Ishikawa (cell line): Measurements from ENCODE around the gene MEGF9.
A peak's percentile ranks its signal among the peaks of the same experiment; 100 is the strongest.

Experiments used
- CEBPB ChIP-seq: IDR thresholded peaks from 2 replicates; pipeline ENCODE4 v1.6.1; 2012
- CREB1 ChIP-seq: IDR thresholded peaks from 2 replicates; pipeline ENCODE4 v1.6.1; 2012; ENCODE audit warnings: low read depth
- EGR1 ChIP-seq: IDR thresholded peaks from 2 replicates; pipeline ENCODE4 v1.6.1; 2012
- EP300 ChIP-seq: IDR thresholded peaks from 2 replicates; pipeline ENCODE4 v1.6.1; 2012; ENCODE audit warnings: borderline replicate concordance
- FOXM1 ChIP-seq: IDR thresholded peaks from 2 replicates; pipeline ENCODE4 v1.6.1; 2012; ENCODE audit warnings: low read depth, borderline replicate concordance
- NFIC ChIP-seq: IDR thresholded peaks from 2 replicates; pipeline ENCODE4 v1.6.1; 2012
- RAD21 ChIP-seq: IDR thresholded peaks from 2 replicates; pipeline ENCODE4 v1.6.1; 2012; ENCODE audit warnings: low read depth
- REST ChIP-seq: IDR thresholded peaks from 2 replicates; pipeline ENCODE4 v1.6.1; 2012; ENCODE audit warnings: low read depth, mild to moderate bottlenecking
- TAF1 ChIP-seq: IDR thresholded peaks from 2 replicates; pipeline ENCODE4 v1.6.1; 2012; ENCODE audit warnings: low read depth, mild to moderate bottlenecking
- TCF12 ChIP-seq: IDR thresholded peaks from 2 replicates; pipeline ENCODE4 v1.6.1; 2012; ENCODE audit warnings: low read depth
- TEAD4 ChIP-seq: IDR thresholded peaks from 2 replicates; pipeline ENCODE4 v1.6.1; 2012
- YY1 ChIP-seq: IDR thresholded peaks from 2 replicates; pipeline ENCODE4 v1.6.1; 2012; ENCODE audit warnings: low read depth
- ZBTB7A ChIP-seq: IDR thresholded peaks from 2 replicates; pipeline ENCODE4 v1.6.1; 2012; ENCODE audit warnings: low read depth
- TF ChIP-seq, protein P1 (sequence below): IDR thresholded peaks from 2 replicates; pipeline ENCODE4 v1.6.1; 2012
- TF ChIP-seq, protein P2 (sequence below): IDR thresholded peaks from 2 replicates; pipeline ENCODE4 v1.6.1; 2012

The MEGF9 gene

DNA sequence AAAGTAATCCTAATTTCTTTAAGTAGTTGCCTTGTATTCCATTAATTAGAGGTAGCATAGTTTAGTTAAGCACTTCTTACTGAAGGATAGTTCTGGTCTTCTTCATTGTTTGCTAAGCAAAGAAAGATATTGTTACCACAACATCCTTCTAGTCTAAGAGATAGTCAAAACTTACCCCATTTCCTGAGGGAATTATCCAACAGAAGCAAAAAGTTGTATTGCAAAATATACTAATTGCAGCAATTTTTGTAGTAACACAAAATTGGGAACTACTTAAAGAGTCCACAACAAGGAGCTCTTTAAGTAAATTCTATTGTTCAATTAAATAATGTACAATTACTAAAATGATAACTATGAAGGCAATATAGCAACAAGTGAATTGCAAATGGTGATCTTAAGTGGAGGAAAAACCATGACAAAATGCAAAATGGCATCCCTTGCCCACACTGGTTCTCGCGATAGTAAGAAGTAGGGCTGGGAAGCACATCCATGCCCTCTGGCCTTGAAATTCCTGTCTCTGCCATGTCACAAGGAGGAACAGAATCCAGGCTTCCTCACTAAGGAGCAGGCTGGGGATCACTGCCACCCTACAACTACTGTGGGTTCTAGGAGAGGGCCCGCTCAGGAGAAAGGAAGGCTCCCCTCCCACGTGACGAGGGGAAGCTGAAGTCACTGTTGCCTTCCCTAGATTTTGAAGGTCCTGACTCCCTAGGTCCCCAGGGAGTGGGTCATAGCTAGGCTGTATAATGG, 23.3 kb upstream of the MEGF9 start:
- TF ChIP-seq FOXM1 (no peak), CEBPB (no peak), ZBTB7A (no peak), YY1 (no peak), EGR1 (no peak), TCF12 (no peak), NFIC (no peak), TEAD4 (no peak), REST (no peak), TAF1 (no peak), RAD21 (no peak), EP300 (no peak), CREB1 (no peak)
- TF ChIP-seq, protein P1, sequence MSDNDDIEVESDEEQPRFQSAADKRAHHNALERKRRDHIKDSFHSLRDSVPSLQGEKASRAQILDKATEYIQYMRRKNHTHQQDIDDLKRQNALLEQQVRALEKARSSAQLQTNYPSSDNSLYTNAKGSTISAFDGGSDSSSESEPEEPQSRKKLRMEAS = no peak
- TF ChIP-seq, protein P2, sequence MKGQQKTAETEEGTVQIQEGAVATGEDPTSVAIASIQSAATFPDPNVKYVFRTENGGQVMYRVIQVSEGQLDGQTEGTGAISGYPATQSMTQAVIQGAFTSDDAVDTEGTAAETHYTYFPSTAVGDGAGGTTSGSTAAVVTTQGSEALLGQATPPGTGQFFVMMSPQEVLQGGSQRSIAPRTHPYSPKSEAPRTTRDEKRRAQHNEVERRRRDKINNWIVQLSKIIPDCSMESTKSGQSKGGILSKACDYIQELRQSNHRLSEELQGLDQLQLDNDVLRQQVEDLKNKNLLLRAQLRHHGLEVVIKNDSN = no peak

DNA sequence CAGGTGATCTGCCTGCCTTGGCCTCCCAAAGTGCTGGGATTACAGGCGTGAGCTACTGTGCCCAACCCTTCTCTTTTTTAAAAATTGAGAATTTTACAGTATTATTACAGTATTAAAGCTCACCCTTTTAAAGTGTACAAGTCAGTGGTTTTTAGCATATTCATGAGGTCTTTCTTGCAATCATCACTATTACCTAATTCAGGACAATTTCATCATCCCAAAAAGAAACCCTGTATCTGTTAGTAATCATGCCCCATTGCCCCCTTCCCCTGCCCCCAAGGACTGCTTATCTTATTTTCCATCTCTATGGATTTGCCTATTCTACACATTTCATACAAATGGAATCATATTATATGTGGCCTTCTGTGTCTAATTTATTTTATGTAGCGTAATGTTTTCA, 22.6 kb upstream of the MEGF9 start:
- no peak for TF ChIP-seq RAD21

DNA sequence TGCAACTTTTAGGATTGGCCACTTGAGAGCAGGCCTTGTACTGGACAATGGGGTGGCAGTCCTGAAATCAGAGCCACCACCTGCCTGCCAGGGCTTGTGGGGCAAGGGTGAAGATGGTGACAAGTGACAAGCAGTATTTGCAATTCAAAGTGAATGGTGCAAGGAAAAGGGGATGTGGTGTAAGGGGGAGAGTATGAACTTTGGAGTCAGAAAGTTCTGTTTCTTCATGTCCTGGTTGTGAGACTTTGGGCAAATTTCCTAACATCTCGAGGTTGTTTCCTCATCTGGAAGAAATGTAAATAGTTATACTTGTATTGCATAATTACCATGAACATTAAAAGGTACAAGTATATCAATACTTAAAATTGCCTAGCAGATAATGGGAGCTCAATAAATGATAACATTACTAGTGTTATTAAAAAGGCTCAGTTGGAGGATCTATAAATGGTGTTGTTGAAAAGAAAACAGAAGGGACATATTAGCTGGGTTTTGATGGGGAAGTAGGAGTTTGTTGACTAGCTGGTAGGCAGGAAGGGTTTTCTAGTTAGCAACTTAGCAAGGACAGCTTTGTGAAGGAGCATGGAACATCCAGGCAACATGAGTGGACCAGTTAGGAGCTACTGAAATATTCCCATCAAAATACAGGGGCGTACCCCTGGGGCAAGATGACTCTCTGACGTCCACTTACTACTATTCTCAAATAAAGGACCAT, 21.3 kb upstream of the MEGF9 start:
- no peak for TF ChIP-seq RAD21

GRCh38 chr9:120734607-120735410, 20.5 kb upstream of the MEGF9 start:
- no peak for TF ChIP-seq TAF1
- TF ChIP-seq, protein P2 = no peak
- TF ChIP-seq EGR1 = no peak
- TF ChIP-seq EP300 = no peak
- no peak for TF ChIP-seq ZBTB7A
- no peak for TF ChIP-seq YY1
- no peak for TF ChIP-seq RAD21
- TF ChIP-seq, protein P1 = no peak
- no peak for TF ChIP-seq CREB1
- TF ChIP-seq TEAD4 = no peak
- no peak for TF ChIP-seq NFIC

DNA sequence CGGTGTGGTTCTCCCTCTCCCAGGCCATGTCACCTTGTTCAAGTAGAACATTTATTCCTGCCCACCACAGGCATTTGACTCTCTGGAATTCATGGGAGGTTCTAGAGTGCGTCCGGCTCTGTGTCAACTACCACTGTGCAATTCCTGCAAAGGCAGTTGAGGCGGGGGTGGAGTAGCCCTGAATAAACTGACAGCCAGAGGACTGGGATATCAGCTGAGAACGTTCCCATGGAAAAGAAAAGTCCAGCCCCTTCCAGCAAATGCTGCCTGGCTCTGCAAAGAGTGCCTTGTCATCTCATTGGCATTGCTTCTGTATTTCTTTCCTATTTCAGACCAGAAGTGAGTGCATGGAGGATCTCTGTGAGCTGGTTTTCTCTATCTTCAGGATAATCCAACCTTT, 18.9 kb upstream of the MEGF9 start:
- TF ChIP-seq TAF1 (no peak), REST (no peak), NFIC (0 out of 2 replicates have a peak, but pooled peaks have one; percentile 11), ZBTB7A (no peak), TCF12 (0 out of 2 replicates have a peak, but pooled peaks have one; percentile 20), EP300 (peak; percentile 41; the same call in 1 of the 2 replicates), CREB1 (no peak), TEAD4 (peak; percentile 53; the same call in 1 of the 2 replicates), CEBPB (0 out of 2 replicates have a peak, but pooled peaks have one; percentile 6)
